Sigmoid colon (tissue), 7 donors: Measurements from ENCODE around the gene C4orf17. TPM values are rescaled to one million over a fixed set of nuclear protein-coding genes. Genes with fewer than 3 reads are reported as not detected.
A peak's percentile ranks its signal among the peaks of the same experiment; 100 is the strongest.

Source experiments
- DNase-seq: peaks from one replicate; pipeline ENCODE4 v3.0.0-alpha.2; 2019
- H3K27ac ChIP-seq, 4 donors: fragments of 200-600 bp; sonication (generic); one replicate each; pipeline ENCODE4 v1.5.1; 2016 to 2019; ENCODE audit warnings: mild to moderate bottlenecking in 1 of 4
- H3K27me3 ChIP-seq, 3 donors: fragments of 200-600 bp; sonication (generic); one replicate each; pipeline ENCODE4 v1.5.1; 2019; ENCODE audit warnings: mild to moderate bottlenecking in 1 of 3
- H3K36me3 ChIP-seq, 4 donors: fragments of 200-600 bp; sonication (generic); one replicate each; pipeline ENCODE4 v1.5.1; 2016 to 2019
- H3K4me1 ChIP-seq, 4 donors: fragments of 200-600 bp; sonication (generic); one replicate each; pipeline ENCODE4 v1.5.1; 2017 to 2019
- H3K4me3 ChIP-seq, 4 donors: fragments of 200-600 bp; sonication (generic); one replicate each; pipeline ENCODE4 v1.5.1; 2017 to 2019; ENCODE audit warnings: mild to moderate bottlenecking in 2 of 4, moderate library complexity in 1 of 4
- H3K9me3 ChIP-seq, 4 donors: fragments of 200-600 bp in 3 of 4; sonication (generic) in 3 of 4; one replicate each; pipeline versions ENCODE4 v1.5.1 to v1.6.1; 2013 to 2019
- EP300 ChIP-seq, 4 donors: sonication (generic); formaldehyde crosslinking; IDR thresholded peaks; one replicate each; pipeline ENCODE4 v1.6.1; 2017; ENCODE audit warnings: antibody characterized with exemption in 4 of 4
- POLR2A ChIP-seq, 2 donors: fragments of 450-650 bp; IDR thresholded peaks; one replicate each; pipeline ENCODE4 v1.6.1; 2016; ENCODE audit warnings: antibody characterized with exemption in 2 of 2, mild to moderate bottlenecking in 2 of 2, moderate library complexity in 2 of 2
- POLR2AphosphoS5 ChIP-seq, 4 donors: sonication (generic); formaldehyde crosslinking; IDR thresholded peaks; one replicate each; pipeline ENCODE4 v1.6.1; 2017; ENCODE audit warnings: antibody characterized with exemption in 4 of 4
- WGBS, 2 donors: extraction: QIAGEN DNeasy Blood & Tissue Kit; methylation state at CpG; one replicate each; pipeline ENCODE4 v1.1.7; 2013; 5-methylcytosine and 5-hydroxymethylcytosine counted together
- intact Hi-C: fragments of 100-400 bp; cut with DNase I; formaldehyde crosslinking; loops from one replicate; pipeline ENCODE4 v1.15.1; 2023
- polyA plus RNA-seq, 3 donors: library from polyadenylated mRNA; stranded (reverse); fragments of 200-250 nt; gene quantifications; one replicate each; pipeline ENCODE4 v1.2.3, GENCODE V29; 2013
- total RNA-seq, 4 donors: library from RNA; depleted of rRNA; stranded (reverse); fragments of >200 nt; gene quantifications; one replicate each; pipeline ENCODE4 v1.1.0, GENCODE V29; 2016
- TF ChIP-seq, protein P1 (sequence below), 4 experiments: fragments of 450-650 bp in 3 of 4; fragments of 200-600 bp in 1 of 4; IDR thresholded peaks; one replicate each; pipeline ENCODE4 v1.5.1; 2016 to 2019; ENCODE audit warnings: antibody characterized with exemption in 4 of 4, mild to moderate bottlenecking in 3 of 4, moderate library complexity in 2 of 4
- donor health status: healthy with polysubstance abuse.
- donor health status: Bipolar disorder and iron deficiency.
- donor health status: healthy.

C4orf17 gene
- not detected for total RNA-seq
- polyA plus RNA-seq, result not detected

DNA sequence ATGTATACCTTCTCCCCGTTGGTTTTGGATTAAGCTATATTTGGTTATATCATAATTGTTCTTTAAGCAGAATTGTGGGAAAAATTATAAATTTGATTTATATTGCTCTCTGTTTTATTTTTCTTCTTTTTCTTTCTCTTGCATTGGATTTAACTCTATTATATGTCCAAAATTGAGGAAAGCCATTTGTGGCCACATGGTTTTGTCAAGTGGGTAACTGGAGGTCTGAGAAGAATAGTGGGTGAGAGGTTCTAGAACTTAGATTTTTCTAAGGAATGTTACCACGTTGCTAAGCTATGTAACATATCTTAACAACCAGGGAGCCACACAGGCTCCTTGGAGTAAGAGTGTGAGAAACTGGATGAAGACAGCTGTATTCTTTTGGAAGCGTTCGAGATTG is at the start of gene C4orf17:
TSS of gene C4orf17 (plus strand) at position 301 of the 400 bp plus-strand sequence. CDS start 2,061 bp downstream, outside the sequence.
- intact Hi-C loops, result no loop called here
- DNase-seq, result no peak
- Histone ChIP-seq H3K36me3 (no peaks in the 10 kb centered on the region), H3K27ac (no peak within 1 kb of the TSS), H3K9me3 (no peaks in the 10 kb centered on the region), H3K4me1 (no peaks in the 10 kb centered on the region), H3K27me3 (no peaks in the 10 kb centered on the region), H3K4me3 (no peak within 1 kb of the TSS)
- no peak for TF ChIP-seq EP300 (IDR thresholded peaks at IDR 0.05)
- TF ChIP-seq, protein P1, sequence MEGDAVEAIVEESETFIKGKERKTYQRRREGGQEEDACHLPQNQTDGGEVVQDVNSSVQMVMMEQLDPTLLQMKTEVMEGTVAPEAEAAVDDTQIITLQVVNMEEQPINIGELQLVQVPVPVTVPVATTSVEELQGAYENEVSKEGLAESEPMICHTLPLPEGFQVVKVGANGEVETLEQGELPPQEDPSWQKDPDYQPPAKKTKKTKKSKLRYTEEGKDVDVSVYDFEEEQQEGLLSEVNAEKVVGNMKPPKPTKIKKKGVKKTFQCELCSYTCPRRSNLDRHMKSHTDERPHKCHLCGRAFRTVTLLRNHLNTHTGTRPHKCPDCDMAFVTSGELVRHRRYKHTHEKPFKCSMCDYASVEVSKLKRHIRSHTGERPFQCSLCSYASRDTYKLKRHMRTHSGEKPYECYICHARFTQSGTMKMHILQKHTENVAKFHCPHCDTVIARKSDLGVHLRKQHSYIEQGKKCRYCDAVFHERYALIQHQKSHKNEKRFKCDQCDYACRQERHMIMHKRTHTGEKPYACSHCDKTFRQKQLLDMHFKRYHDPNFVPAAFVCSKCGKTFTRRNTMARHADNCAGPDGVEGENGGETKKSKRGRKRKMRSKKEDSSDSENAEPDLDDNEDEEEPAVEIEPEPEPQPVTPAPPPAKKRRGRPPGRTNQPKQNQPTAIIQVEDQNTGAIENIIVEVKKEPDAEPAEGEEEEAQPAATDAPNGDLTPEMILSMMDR (IDR thresholded peaks at IDR 0.05), result no peak
- 76 to 79% methylated on average over 4 of the region's 4 CpGs for WGBS, 2 donors

DNA sequence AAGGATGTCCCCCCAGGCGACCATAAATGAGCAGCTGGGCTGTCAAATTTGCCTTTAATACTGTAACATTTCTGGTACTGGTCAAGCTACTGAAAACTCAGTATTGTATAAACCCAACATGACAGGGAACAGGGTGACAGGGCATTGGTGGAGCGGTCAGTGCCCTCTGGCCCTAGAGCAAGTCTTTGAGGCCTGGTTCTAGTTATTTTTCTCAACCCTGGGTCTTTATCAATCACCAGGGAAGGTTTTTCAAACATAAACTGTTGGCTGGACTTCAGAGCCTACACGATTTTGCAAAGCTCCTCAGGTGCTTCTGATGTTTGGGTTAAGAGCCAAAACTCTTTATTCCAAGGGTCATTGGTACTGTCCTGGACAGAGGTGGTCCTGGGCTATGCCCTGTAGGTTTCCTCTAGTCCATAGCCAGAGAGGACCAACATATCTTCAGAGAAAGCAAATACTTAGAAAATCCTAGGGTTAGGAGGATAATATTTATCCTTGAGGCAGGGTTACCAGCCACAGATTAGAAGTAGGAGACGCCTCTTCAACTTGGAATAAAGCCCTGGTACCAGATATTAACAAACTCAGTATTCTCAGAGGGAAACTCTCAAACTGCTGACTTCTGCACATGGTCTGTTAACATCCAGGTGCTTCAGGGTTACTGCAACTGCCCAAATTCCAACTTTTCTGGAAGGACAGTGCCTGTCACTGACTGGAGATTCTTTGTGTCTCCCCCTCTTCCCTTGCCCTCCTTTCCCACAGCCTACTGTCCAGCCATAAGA is 49.0 kb upstream of the C4orf17 start:
- no peak for DNase-seq
- Histone ChIP-seq H3K27ac (no peak overlapping the region), H3K4me3 (no peak overlapping the region), H3K27me3 (no peaks in the 10 kb centered on the region), H3K9me3 (no peaks in the 10 kb centered on the region), H3K36me3 (no peaks in the 10 kb centered on the region), H3K4me1 (no peaks in the 10 kb centered on the region)
- TF ChIP-seq EP300 (IDR thresholded peaks at IDR 0.05) (no peak), POLR2A (IDR thresholded peaks at IDR 0.05) (no peak), POLR2AphosphoS5 (IDR thresholded peaks at IDR 0.05) (no peak)
- TF ChIP-seq, protein P1 (IDR thresholded peaks at IDR 0.05), result no peak
- intact Hi-C loops, result loop anchor here (5.0 to 10.0 kb wide), 2 partner anchors 55 to 997 kb away; no protein-coding TSS in a partner anchor
- WGBS, 2 donors, result 62 to 68% methylated on average over 4 of the region's 4 CpGs

DNA sequence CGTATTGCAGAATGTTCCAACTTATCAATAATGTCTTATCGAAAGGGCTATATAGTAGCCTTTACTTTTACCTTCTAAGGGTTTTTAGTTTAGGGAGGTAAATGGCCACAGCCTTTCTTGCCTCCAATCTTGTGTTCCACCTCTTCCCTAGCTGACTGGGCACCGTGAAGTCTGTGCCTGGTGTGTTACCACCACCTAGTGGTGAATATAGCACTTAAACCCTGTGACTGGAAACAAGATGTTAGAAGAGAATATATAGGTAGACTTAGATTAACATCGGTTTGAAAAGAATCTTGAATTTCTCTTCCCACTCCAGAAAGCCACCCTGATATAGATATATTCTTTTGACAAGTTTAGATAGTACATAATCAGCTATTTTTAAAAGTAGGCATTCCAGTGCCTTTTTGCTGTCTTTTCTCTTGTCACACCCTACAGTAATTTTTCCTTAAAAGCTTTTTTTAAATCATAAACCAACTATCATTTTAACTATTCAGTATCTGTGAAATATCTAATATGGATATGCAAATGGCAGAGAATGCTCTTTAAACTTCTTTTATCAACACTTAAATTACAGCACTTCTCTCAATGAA is 47.9 kb upstream of the C4orf17 start:
- TF ChIP-seq, protein P1 (IDR thresholded peaks at IDR 0.05), result peak; percentile 75 to 88 (median 80)
- TF ChIP-seq POLR2AphosphoS5 (IDR thresholded peaks at IDR 0.05), result no peak
- WGBS, 2 donors, result 30 to 33% methylated on average over 4 of the region's 4 CpGs
- intact Hi-C loops, result loop anchor here (1.0 to 10.0 kb wide), 3 partner anchors 56 to 998 kb away; no protein-coding TSS in a partner anchor

DNA sequence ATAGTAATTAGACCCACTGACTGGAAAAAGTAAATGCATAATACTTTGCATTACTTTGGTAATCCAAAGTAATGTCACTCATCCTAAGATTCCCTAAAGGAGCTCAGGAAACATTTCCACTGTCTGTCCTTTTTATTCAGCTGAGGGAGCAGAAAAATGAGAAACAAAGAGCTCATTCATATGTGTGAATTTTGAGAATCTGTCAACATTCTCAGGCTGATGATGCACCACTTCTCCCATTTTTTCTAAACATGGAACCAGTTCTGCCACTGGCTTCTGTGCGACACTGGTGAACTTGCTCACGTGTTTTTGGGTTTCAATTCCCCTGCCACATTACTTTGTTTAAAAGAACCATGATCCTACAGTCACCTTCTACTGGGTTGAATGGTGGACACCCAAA is 47.3 kb upstream of the C4orf17 start:
- Histone ChIP-seq H3K4me1 (no peaks in the 10 kb centered on the region), H3K9me3 (no peaks in the 10 kb centered on the region), H3K27me3 (no peaks in the 10 kb centered on the region), H3K27ac (no peak overlapping the region), H3K4me3 (no peak overlapping the region), H3K36me3 (no peaks in the 10 kb centered on the region)
- 84 to 89% methylated on average over 2 of the region's 2 CpGs for WGBS, 2 donors
- no peak for TF ChIP-seq POLR2AphosphoS5 (IDR thresholded peaks at IDR 0.05)
- no peak for TF ChIP-seq EP300 (IDR thresholded peaks at IDR 0.05)
- TF ChIP-seq, protein P1 (IDR thresholded peaks at IDR 0.05), result no peak
- TF ChIP-seq POLR2A (IDR thresholded peaks at IDR 0.05), result no peak
- intact Hi-C loops, result loop anchor here (1.0 to 10.0 kb wide), 3 partner anchors 56 to 999 kb away; no protein-coding TSS in a partner anchor
- DNase-seq, result no peak

More for the DNA sequence above, 47.9 kb upstream of the C4orf17 start:
- Histone ChIP-seq H3K4me3 (no peak overlapping the region), H3K4me1 (no peaks in the 10 kb centered on the region), H3K36me3 (no peaks in the 10 kb centered on the region), H3K9me3 (no peaks in the 10 kb centered on the region), H3K27ac (no peak overlapping the region), H3K27me3 (no peaks in the 10 kb centered on the region)
- DNase-seq, result peak; percentile 80
